GDM1 (cell line): ENCODE results near the gene RBM15.

Experiments
- DNase-seq: peaks from one replicate; lab custom pipeline; 2025; lab: John Stamatoyannopoulos, UW

The RBM15 gene

GRCh38 chr1:110321846-110322245 lies 17.3 kb upstream of the RBM15 start:
- DNase-seq: no peak

- no peak for DNase-seq
Measured at GRCh38 chr1:110324667-110325066, 14.5 kb upstream of the RBM15 start.

GRCh38 chr1:110326826-110327225 lies 12.4 kb upstream of the RBM15 start:
- no peak for DNase-seq

GRCh38 chr1:110328274-110328673 lies 10.9 kb upstream of the RBM15 start:
- no peak for DNase-seq

GRCh38 chr1:110328700-110329099 lies 10.5 kb upstream of the RBM15 start:
- DNase-seq: no peak

- no peak for DNase-seq
Measured at GRCh38 chr1:110335265-110335664, 3.9 kb upstream of the RBM15 start.

GRCh38 chr1:110336300-110337039 lies 2.7 kb upstream of the RBM15 start:
- DNase-seq: no peak

- DNase-seq: peak; percentile 11
Measured at GRCh38 chr1:110337704-110338308, 1.4 kb upstream of the RBM15 start.

- DNase-seq: peak; percentile 93
Measured at GRCh38 chr1:110338309-110338885, 780 bp upstream of the RBM15 start.

- DNase-seq: no peak
Measured at GRCh38 chr1:110339407-110340206, 430 bp downstream of the RBM15 start.

- no peak for DNase-seq
Measured at GRCh38 chr1:110340207-110340468, 961 bp downstream of the RBM15 start.

GRCh38 chr1:110341146-110341871 lies 2.1 kb downstream of the RBM15 start:
- DNase-seq: no peak

- DNase-seq: no peak
Measured at GRCh38 chr1:110341872-110342331, 2.7 kb downstream of the RBM15 start.

GRCh38 chr1:110343249-110343648 lies 4.1 kb downstream of the RBM15 start:
- DNase-seq: no peak

GRCh38 chr1:110344152-110344551 lies 5.0 kb downstream of the RBM15 start:
- no peak for DNase-seq

- DNase-seq: no peak
Measured at GRCh38 chr1:110345480-110345879, 6.3 kb downstream of the RBM15 start.

- no peak for DNase-seq
Measured at GRCh38 chr1:110346690-110347089, 7.5 kb downstream of the RBM15 start.

- no peak for DNase-seq
Measured at GRCh38 chr1:110347182-110347893, 8.2 kb downstream of the RBM15 start.

GRCh38 chr1:110348050-110348449 lies 8.9 kb downstream of the RBM15 start:
- DNase-seq: no peak

- DNase-seq: no peak
Measured at GRCh38 chr1:110348771-110349170, 9.6 kb downstream of the RBM15 start.

GRCh38 chr1:110350360-110350759 lies 11.2 kb downstream of the RBM15 start:
- no peak for DNase-seq
